Stimulated activated CD8-positive, alpha-beta memory T cell treated with anti-CD3 and anti-CD28 coated beads, Interleukin-2, amount 100 ng/mL, for 48 hours (primary cell): ENCODE measurements around the gene THAP5.
"Not testable (repeated sequence)": the region's sequence is repeated elsewhere in the genome, so short reads cannot be mapped to it uniquely, and the experiment has no call there.

ENCODE experiments used
- DNase-seq, 2 donors: peaks; one replicate each; pipeline ENCODE4 v3.0.0-alpha.2; 2020; ENCODE audit warnings: low read depth in 2 of 2

The THAP5 gene

GRCh38 chr7:108585843-108586242 is 16.3 kb upstream of the THAP5 start:
- no peak for DNase-seq

- DNase-seq = no peak
These were observed 14.7 kb upstream of the THAP5 start for GRCh38 chr7:108584211-108584610.

- no peak for DNase-seq
These were observed 12.4 kb upstream of the THAP5 start for GRCh38 chr7:108581655-108582491.

GRCh38 chr7:108580298-108580697 is 10.8 kb upstream of the THAP5 start:
- DNase-seq = no peak

- no peak for DNase-seq
These were observed 9.4 kb upstream of the THAP5 start for GRCh38 chr7:108578937-108579336.

- DNase-seq = no peak
These were observed 6.6 kb upstream of the THAP5 start for GRCh38 chr7:108576116-108576515.

GRCh38 chr7:108575156-108575555 is 5.7 kb upstream of the THAP5 start:
- no peak for DNase-seq

- DNase-seq = no peak
These were observed 3.0 kb upstream of the THAP5 start for GRCh38 chr7:108572480-108572879.

- DNase-seq = peak; percentile 11 to 29
These were observed 745 bp upstream of the THAP5 start for GRCh38 chr7:108570146-108570755.

GRCh38 chr7:108568801-108569380 is 615 bp downstream of the THAP5 start:
- DNase-seq = no peak

- no peak for DNase-seq
These were observed 3.5 kb downstream of the THAP5 start for GRCh38 chr7:108565987-108566386.

GRCh38 chr7:108561047-108561619 is 8.4 kb downstream of the THAP5 start:
- no peak for DNase-seq

GRCh38 chr7:108559253-108559652 is 10.3 kb downstream of the THAP5 start:
- DNase-seq = no peak

GRCh38 chr7:108557617-108558016 is 11.9 kb downstream of the THAP5 start:
- DNase-seq = no peak

- DNase-seq = no peak
These were observed 12.3 kb downstream of the THAP5 start for GRCh38 chr7:108557191-108557590.

- not testable (repeated sequence) for DNase-seq
These were observed 12.8 kb downstream of the THAP5 start for GRCh38 chr7:108556665-108557064.

- DNase-seq = not testable (repeated sequence)
These were observed 21.2 kb downstream of the THAP5 start for GRCh38 chr7:108548141-108548896.

GRCh38 chr7:108541478-108541877 is 28.0 kb downstream of the THAP5 start:
- no peak for DNase-seq

- not testable (repeated sequence) for DNase-seq
These were observed 30.8 kb downstream of the THAP5 start for GRCh38 chr7:108538685-108539084.

GRCh38 chr7:108538236-108538635 is 31.3 kb downstream of the THAP5 start:
- DNase-seq = not testable (repeated sequence)

GRCh38 chr7:108537229-108537628 is 32.3 kb downstream of the THAP5 start:
- no peak for DNase-seq

GRCh38 chr7:108535744-108536143 is 33.8 kb downstream of the THAP5 start:
- no peak for DNase-seq
